GM12892 (cell line): ENCODE data around the gene NKAIN2.

Experiments used
- POLR2A ChIP-seq: IDR thresholded peaks from 2 replicates; pipeline ENCODE4 v1.6.1; 2011; ENCODE audit warnings: low read depth, low read length, control low read depth
- POLR2AphosphoS5 ChIP-seq: IDR thresholded peaks from 2 replicates; pipeline ENCODE4 v1.6.1; 2011; ENCODE audit warnings: low read depth, low read length, control low read depth

DNA sequence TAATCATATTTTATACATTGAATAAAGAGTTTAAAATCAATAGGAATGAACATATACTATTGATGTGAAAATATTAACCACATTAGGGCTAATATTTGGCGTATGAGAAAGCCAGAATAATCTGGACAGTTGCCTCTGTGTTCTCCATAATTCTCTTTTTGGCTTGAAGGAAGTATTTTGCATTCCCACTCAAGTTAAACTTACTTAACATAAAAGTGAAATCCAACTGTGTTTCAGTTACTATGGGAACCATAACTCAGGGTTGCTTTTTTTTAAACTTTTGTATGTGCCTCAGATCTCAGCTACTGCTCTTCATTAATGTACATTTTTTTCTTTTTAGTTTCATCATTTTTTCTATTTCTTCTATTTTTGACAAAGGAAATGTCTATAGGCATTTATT, 479.8 kb downstream of the NKAIN2 start:
- TF ChIP-seq POLR2A (no peak), POLR2AphosphoS5 (no peak)
